GM10266 (cell line): ENCODE data around the gene PARG.
"Not testable (repeated sequence)": the region's sequence is repeated elsewhere in the genome, so short reads cannot be mapped to it uniquely, and the experiment has no call there.

Experiments
- DNase-seq: peaks from one replicate; pipeline ENCODE4 v3.0.0; 2012; ENCODE audit errors: extremely low spot score
- TF ChIP-seq, protein P1 (sequence below): IDR thresholded peaks from 2 replicates; pipeline ENCODE4 v1.5.1; 2012; ENCODE audit warnings: mild to moderate bottlenecking, low read depth; ENCODE audit not compliant: control insufficient read depth, insufficient read depth; ENCODE audit errors: missing control alignments

Gene PARG

DNA sequence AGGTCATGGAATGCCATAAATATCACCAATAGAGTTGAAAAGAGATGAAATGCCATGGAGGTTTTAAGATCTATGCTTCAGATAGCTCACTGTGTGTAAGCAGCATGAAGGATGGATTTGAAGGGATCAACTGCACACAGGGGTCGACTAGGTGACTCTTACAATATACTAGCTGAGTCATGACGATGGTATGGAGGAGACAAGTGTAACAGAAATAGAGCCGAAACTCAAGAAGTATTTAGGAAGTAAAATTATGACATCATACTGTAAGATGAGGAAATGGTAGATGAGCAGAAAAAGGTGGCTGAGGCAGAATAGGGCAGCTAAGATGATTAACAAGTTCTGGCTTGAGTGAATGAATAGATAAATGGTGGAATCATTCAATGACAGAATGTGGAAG lies 38.0 kb downstream of the PARG start:
- not testable (repeated sequence) for DNase-seq

DNA sequence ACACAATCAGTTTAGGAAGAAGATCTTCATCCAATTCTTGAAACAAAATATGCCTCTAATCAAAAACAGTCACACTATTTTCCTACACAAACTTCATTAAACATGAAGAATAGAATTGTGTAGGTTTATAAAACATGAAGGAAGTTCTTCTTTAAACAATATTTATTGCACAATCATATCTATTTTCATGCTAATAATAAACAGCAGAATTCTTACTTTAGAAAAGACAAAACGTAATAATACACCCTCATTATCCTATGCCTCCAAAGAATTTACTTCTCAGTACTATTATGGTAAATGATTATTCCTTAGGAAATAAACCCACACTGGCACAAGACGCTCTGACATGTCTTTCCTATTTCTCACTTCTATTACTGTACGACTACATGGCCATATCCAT lies 41.4 kb downstream of the PARG start:
- not testable (repeated sequence) for DNase-seq

DNA sequence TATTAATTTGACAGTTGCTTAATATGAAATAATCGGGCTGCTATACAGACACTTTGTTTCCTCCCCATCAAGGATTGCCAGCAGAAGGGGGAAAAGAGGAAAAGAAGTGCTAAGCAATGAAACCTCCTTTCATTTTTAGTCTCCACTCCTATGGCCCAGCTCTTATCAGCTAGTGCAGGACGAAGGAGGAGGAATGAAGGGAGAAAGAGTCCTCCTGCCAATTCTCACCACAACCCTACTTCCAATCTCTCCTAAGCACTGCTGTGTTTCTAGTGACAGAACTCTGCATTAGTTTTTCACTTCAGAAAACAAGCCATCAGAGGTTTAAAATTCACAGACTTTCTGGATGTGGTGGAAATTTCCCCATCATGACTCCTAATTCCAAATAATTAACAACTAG lies 41.8 kb downstream of the PARG start:
- DNase-seq: not testable (repeated sequence)

DNA sequence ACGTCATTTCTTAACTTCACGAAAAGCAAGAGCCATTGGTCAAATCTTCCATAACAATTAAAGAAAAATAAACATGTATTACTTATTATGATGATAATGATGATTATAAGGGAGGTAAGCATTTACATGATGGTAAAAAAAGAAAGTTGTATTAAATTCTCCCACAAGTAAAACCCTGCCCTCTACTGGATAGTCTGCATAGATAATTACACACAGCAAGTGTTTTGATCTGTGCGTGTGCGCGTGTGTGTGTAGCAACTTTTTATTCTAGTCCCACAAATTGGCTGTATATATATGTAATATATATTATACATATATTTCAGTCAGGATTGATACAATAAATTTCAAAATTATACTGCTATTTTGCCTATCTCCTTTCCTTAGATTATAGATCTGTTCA lies 51.8 kb downstream of the PARG start:
- not testable (repeated sequence) for DNase-seq

- not testable (repeated sequence) for DNase-seq
These were observed 57.0 kb downstream of the PARG start for GRCh38 chr10:49884739-49885331.

- DNase-seq: not testable (repeated sequence)
These were observed 58.0 kb downstream of the PARG start for GRCh38 chr10:49883852-49884251.

- not testable (repeated sequence) for DNase-seq
These were observed 59.5 kb downstream of the PARG start for GRCh38 chr10:49882327-49882726.

DNA sequence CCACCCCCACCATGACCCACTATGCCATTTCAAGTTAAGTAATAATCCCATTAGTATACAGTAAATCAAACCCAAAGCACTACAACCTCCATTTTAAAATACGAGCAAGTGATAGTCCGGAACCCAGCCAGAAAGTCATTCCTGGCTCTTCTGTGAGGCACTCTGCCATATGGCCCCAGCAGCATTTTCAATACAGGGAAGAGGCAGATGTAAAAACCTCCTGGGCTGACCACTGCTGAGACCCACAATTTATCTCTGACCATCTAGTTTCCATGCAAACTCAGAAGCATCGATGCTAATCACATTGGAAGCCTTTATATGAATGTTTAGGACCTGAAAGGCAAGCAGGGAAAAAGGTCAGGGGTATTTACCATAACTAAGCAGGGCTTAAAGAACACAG lies 69.1 kb downstream of the PARG start:
- DNase-seq: not testable (repeated sequence)

- DNase-seq: not testable (repeated sequence)
These were observed 70.4 kb downstream of the PARG start for GRCh38 chr10:49871462-49871861.

GRCh38 chr10:49859933-49860332 lies 81.9 kb downstream of the PARG start:
- DNase-seq: not testable (repeated sequence)

DNA sequence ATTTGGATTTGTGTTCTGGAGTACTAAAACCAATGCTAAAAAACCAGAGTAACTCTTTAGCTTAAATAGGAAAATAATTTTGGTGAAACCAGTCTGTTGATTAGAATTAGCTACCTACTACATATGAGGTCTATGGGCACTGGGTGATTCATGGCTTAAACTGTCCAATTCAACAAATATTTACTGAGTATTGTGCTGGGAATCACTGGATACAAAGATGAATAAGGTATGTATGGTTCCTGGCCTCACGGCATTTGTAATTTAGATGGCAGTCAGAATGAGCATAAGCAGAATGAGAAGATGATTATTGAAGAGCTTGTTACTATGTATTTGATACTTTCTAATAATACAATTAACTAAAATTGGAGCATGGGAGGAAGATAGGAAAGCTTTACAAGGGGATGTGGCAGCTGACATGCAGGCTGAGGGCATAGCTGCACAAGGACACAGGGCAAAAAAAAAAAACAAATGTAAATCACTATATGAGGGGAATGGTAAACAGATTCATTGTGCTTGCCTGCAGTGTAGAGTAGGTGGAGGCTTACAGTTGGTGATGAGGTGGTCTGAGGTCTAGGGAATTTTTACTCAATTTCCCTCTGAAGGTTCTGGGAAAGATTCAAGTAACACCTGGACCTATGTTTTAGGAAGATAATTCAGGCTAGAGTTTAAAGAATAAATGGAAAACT lies 83.0 kb downstream of the PARG start:
- DNase-seq: not testable (repeated sequence)

DNA sequence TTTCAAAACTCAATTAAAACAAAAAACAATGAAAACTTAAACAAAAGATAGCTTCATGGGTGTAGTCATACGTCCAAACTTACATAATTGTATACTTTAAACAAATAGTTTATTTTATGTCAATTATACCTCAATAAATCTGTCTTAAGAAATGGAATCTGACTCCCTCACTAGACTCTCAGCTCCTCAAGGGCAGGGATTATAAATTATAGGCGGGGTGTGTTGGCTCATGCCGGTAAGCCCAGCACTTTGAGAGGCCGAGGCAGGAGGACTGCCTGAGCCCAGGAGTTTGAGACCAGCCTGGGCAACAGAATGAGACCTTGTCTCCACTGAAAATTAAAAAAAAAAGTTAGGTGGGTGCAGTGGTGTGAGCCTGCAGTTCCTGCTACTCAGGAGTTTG lies 92.3 kb downstream of the PARG start:
- not testable (repeated sequence) for DNase-seq

GRCh38 chr10:49844775-49845595 lies 96.8 kb downstream of the PARG start:
- no peak for DNase-seq
- TF ChIP-seq, protein P1, sequence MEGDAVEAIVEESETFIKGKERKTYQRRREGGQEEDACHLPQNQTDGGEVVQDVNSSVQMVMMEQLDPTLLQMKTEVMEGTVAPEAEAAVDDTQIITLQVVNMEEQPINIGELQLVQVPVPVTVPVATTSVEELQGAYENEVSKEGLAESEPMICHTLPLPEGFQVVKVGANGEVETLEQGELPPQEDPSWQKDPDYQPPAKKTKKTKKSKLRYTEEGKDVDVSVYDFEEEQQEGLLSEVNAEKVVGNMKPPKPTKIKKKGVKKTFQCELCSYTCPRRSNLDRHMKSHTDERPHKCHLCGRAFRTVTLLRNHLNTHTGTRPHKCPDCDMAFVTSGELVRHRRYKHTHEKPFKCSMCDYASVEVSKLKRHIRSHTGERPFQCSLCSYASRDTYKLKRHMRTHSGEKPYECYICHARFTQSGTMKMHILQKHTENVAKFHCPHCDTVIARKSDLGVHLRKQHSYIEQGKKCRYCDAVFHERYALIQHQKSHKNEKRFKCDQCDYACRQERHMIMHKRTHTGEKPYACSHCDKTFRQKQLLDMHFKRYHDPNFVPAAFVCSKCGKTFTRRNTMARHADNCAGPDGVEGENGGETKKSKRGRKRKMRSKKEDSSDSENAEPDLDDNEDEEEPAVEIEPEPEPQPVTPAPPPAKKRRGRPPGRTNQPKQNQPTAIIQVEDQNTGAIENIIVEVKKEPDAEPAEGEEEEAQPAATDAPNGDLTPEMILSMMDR: no peak

DNA sequence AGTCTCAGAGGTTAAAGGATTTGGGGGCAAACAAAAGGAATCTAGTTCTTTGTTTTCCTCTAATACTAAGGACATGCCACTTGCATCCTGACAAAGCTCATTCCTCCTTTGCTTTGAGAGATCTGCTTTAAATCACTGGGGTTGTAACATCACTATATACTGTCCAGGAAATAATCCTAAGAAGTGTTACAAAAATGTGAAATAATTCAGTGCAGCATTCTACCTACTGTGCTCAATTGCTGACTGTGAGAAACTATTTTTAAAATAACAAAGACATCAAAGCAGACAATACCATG lies 99.5 kb downstream of the PARG start:
- not testable (repeated sequence) for DNase-seq
